Activated naive CD8-positive, alpha-beta T cell treated with anti-CD3 and anti-CD28 coated beads, Interleukin-2, amount 10 ng/mL, durations not matched to agents 7 days and 5 days (primary cell): Measurements from ENCODE around the gene G6PD. TPM values are rescaled to one million over a fixed set of nuclear protein-coding genes. Genes with fewer than 3 reads are reported as not detected.

Experiments used
- ATAC-seq: fragments of 150-1000 bp; cut with Tn5 transposase; one replicate; pipeline ENCODE4 v1.10.0; 2021; ENCODE audit warnings: low read depth, moderate library complexity
- POLR2A ChIA-PET: fragments of 350-600 bp; sonication (Branson Sonifier 250); formaldehyde crosslinking; loops from one replicate; lab custom pipeline; 2021; ENCODE audit warnings: antibody characterized with exemption; lab: Charles Lee
- DNase-seq: peaks from one replicate; pipeline ENCODE4 v3.0.0; 2021
- H3K27ac Mint-ChIP-seq: one replicate; pipeline ENCODE4 v1.8.0; 2022; ENCODE audit warnings: mild to moderate bottlenecking, mixed read lengths
- H3K27me3 Mint-ChIP-seq: one replicate; pipeline ENCODE4 v1.8.0; 2022; ENCODE audit warnings: mild to moderate bottlenecking, moderate library complexity, mixed read lengths
- H3K36me3 Mint-ChIP-seq: one replicate; pipeline ENCODE4 v1.8.0; 2021; ENCODE audit warnings: mild to moderate bottlenecking, mixed read lengths
- H3K4me1 Mint-ChIP-seq: one replicate; pipeline ENCODE4 v1.8.0; 2021; ENCODE audit warnings: mixed read lengths
- H3K4me3 Mint-ChIP-seq: one replicate; pipeline ENCODE4 v1.8.0; 2022; ENCODE audit warnings: mild to moderate bottlenecking, moderate library complexity, mixed read lengths
- H3K9me3 Mint-ChIP-seq: one replicate; pipeline ENCODE4 v1.8.0; 2021; ENCODE audit warnings: mixed read lengths
- total RNA-seq, 2 experiments: library from RNA; stranded (reverse); gene quantifications; one replicate each; pipeline ENCODE4 v1.2.3, GENCODE V29; 2021

Gene G6PD
- total RNA-seq, 2 experiments from 2014 or later, result 89.2 to 102 TPM

DNA sequence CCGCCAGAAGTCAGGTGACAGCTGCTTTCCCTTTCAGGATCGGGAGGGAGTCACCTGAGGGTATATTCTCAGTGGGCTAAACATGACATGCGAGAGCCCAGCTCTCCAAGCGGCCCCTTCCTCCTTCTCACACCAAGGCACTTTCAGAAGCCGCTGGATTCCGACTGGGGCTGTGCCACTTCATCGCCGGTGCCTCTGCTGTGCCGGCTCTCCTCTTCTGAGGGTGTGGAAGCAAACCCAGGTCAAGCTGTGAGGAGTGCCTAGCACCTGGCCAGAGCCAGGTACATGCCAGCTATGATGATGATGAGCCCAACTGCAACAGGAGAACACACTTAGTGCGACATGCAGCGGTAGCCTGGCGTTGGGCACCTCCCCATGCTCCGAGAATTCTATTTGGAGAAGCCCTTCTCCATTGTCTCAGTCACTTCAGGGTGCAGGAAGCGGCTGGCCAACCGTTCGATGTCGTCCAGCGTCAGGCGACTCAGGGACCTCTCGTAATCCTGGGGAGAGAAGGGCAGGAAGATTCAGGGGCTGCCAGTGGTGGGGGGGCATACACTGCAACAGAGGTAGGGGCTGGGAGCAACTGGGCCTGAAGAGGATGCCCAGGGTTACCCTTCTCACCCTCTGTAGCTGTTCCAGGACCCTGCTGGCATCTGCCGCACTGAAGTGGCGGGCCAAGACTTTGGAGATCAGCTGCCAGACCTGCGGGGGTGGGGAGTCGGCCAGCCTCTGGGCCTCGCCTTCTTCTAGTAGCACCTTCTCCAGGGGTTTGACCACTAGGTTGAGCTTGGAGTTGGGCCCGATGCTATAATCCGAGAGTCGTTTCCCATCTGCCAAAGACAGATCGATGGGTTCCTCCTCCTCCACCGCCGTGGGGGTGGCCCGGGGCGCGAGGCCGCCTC, 61.2 kb downstream of the G6PD start:
- peak overlapping the region; percentile 64 for H3K4me3 Mint-ChIP-seq
- peaks cover 6% of the 10 kb centered on the region for H3K36me3 Mint-ChIP-seq
- no peak for ATAC-seq
- no peaks in the 10 kb centered on the region for H3K9me3 Mint-ChIP-seq
- H3K27me3 Mint-ChIP-seq, result no peaks in the 10 kb centered on the region
- POLR2A ChIA-PET, result interaction anchor here (0.8 to 2.9 kb wide), 7 partner anchors 9 to 87 kb away, joined by 3 to 15 read pairs (median 5); partner anchors contain the start of gene RPL10
- H3K27ac Mint-ChIP-seq, result peak overlapping the region; percentile 38
- DNase-seq, result no peak
- peaks cover 11% of the 10 kb centered on the region for H3K4me1 Mint-ChIP-seq

- no peak for ATAC-seq
- Mint-ChIP-seq H3K36me3 (peaks cover 4% of the 10 kb centered on the region), H3K4me3 (peak overlapping the region; percentile 22), H3K9me3 (no peaks in the 10 kb centered on the region), H3K4me1 (peaks cover 11% of the 10 kb centered on the region), H3K27ac (no peak overlapping the region), H3K27me3 (no peaks in the 10 kb centered on the region)
- no peak for DNase-seq
- POLR2A ChIA-PET, result interaction anchor here (1.5 kb wide), 1 partner anchor 86 kb away, joined by 7 read pairs; the partner anchor contains the start of gene RPL10
These were observed 62.1 kb downstream of the G6PD start for GRCh38 chrX:154484255-154485149.

- POLR2A ChIA-PET, result interaction anchor here (0.9 kb wide), 1 partner anchor 71 kb away, joined by 3 read pairs; no protein-coding TSS in a partner anchor
These were observed 63.3 kb downstream of the G6PD start for GRCh38 chrX:154483325-154483724.

GRCh38 chrX:154482786-154483185, 63.9 kb downstream of the G6PD start:
- H3K4me3 Mint-ChIP-seq, result no peak overlapping the region

More at GRCh38 chrX:154483325-154483724, 63.3 kb downstream of the G6PD start:
- Mint-ChIP-seq H3K4me3 (no peak overlapping the region), H3K27ac (no peak overlapping the region), H3K4me1 (peaks cover 8% of the 10 kb centered on the region), H3K27me3 (no peaks in the 10 kb centered on the region), H3K36me3 (peaks cover 4% of the 10 kb centered on the region), H3K9me3 (no peaks in the 10 kb centered on the region)
- ATAC-seq (no peak), DNase-seq (no peak)

GRCh38 chrX:154481911-154482601, 64.6 kb downstream of the G6PD start:
- Mint-ChIP-seq H3K4me3 (no peak overlapping the region), H3K27ac (peak overlapping the region; percentile 36), H3K36me3 (peaks cover 4% of the 10 kb centered on the region)

More at GRCh38 chrX:154482786-154483185, 63.9 kb downstream of the G6PD start:
- no peak for ATAC-seq
- Mint-ChIP-seq H3K4me1 (peaks cover 8% of the 10 kb centered on the region), H3K36me3 (peaks cover 4% of the 10 kb centered on the region), H3K27ac (no peak overlapping the region), H3K9me3 (no peaks in the 10 kb centered on the region), H3K27me3 (no peaks in the 10 kb centered on the region)
- POLR2A ChIA-PET, result interaction anchor here (0.9 kb wide), 1 partner anchor 71 kb away, joined by 3 read pairs; no protein-coding TSS in a partner anchor
- DNase-seq, result no peak

More at GRCh38 chrX:154481911-154482601, 64.6 kb downstream of the G6PD start:
- Mint-ChIP-seq H3K9me3 (no peaks in the 10 kb centered on the region), H3K27me3 (no peaks in the 10 kb centered on the region), H3K4me1 (peaks cover 10% of the 10 kb centered on the region)
- no peak for DNase-seq
- POLR2A ChIA-PET, result interaction anchor here (0.9 to 2.9 kb wide), 2 partner anchors 8 to 70 kb away, joined by 3 to 15 read pairs; partner anchors contain the start of gene SLC10A3
- ATAC-seq, result no peak

Other genes starting within 250 kb of the G6PD start
- gene FLNA, start 172.2 kb downstream of the G6PD start, total RNA-seq, result 100 to 1,000 TPM; 985 to 994 TPM
- 10 to 100 TPM; 66.1 to 68.1 TPM for gene EMD, start 167.6 kb downstream of the G6PD start, total RNA-seq
- 1,000 to 10,000 TPM; 2,867 to 2,975 TPM for gene RPL10, start 148.5 kb downstream of the G6PD start, total RNA-seq
- 10 to 100 TPM; 20.5 to 26.2 TPM for gene DNASE1L1, start 137.6 kb downstream of the G6PD start, total RNA-seq
- 10 to 100 TPM; 94.7 to 95.3 TPM for gene TAFAZZIN, start 135.3 kb downstream of the G6PD start, total RNA-seq
- gene ATP6AP1, start 118.2 kb downstream of the G6PD start, total RNA-seq, result 10 to 100 TPM; 46.9 to 51.1 TPM
- 100 to 1,000 TPM; 138 to 147 TPM for gene GDI1, start 109.7 kb downstream of the G6PD start, total RNA-seq
- 10 to 100 TPM; 59.2 to 70.3 TPM for gene FAM50A, start 102.7 kb downstream of the G6PD start, total RNA-seq
- 10 to 100 TPM; 62.5 to 64.1 TPM for gene PLXNA3, start 88.6 kb downstream of the G6PD start, total RNA-seq
- 10 to 100 TPM; 32.2 to 34.8 TPM for gene LAGE3, start 67.6 kb downstream of the G6PD start, total RNA-seq
- gene UBL4A, start 60.2 kb downstream of the G6PD start, total RNA-seq, result 10 to 100 TPM; 43.8 to 45.3 TPM
- gene SLC10A3, start 56.2 kb downstream of the G6PD start, total RNA-seq, result 10 to 100 TPM; 25.3 to 27.3 TPM
- 10 to 100 TPM; 42.3 to 45.4 TPM for gene FAM3A, start 30.6 kb downstream of the G6PD start, total RNA-seq
- gene IKBKG, start 774 bp upstream of the G6PD start, total RNA-seq, result 10 to 100 TPM; 56.1 to 61.7 TPM
- not detected for gene CTAG1A, start 38.3 kb upstream of the G6PD start, total RNA-seq
- not detected for gene CTAG1B, start 72.4 kb upstream of the G6PD start, total RNA-seq
- gene CTAG2, start 106.7 kb upstream of the G6PD start, total RNA-seq, result 10 to 100 TPM; 17.1 to 21.0 TPM
- gene GAB3, start 204.2 kb upstream of the G6PD start, total RNA-seq, result 10 to 100 TPM; 17.7 to 18.7 TPM
- gene DKC1, start 216.0 kb upstream of the G6PD start, total RNA-seq, result 10 to 100 TPM; 67.2 to 70.5 TPM